ENCODE results near the gene TACC2.

TACC2 gene

GRCh38 chr10:122144199-122144598 is 155.2 kb downstream of the TACC2 start:
- no peak for DNase-seq (ENCODE audit: low spot score)

- no peak for DNase-seq (ENCODE audit: low spot score)
These were observed 156.2 kb downstream of the TACC2 start for GRCh38 chr10:122145113-122145512.

- DNase-seq (ENCODE audit: low spot score): no peak
These were observed 158.7 kb downstream of the TACC2 start for GRCh38 chr10:122147663-122148062.

- DNase-seq (ENCODE audit: low spot score): no peak
These were observed 160.1 kb downstream of the TACC2 start for GRCh38 chr10:122148876-122149560.

GRCh38 chr10:122149561-122150505 is 160.9 kb downstream of the TACC2 start:
- no peak for DNase-seq (ENCODE audit: low spot score)

GRCh38 chr10:122151121-122151694 is 162.2 kb downstream of the TACC2 start:
- no peak for DNase-seq (ENCODE audit: low spot score)

- peak; percentile 93 for DNase-seq (ENCODE audit: low spot score)
These were observed 163.6 kb downstream of the TACC2 start for GRCh38 chr10:122152544-122152943.

GRCh38 chr10:122154031-122154544 is 165.1 kb downstream of the TACC2 start:
- no peak for DNase-seq (ENCODE audit: low spot score)

GRCh38 chr10:122154545-122155366 is 165.8 kb downstream of the TACC2 start:
- peak; percentile 86 for DNase-seq (ENCODE audit: low spot score)

GRCh38 chr10:122157451-122157850 is 168.5 kb downstream of the TACC2 start:
- no peak for DNase-seq (ENCODE audit: low spot score)

GRCh38 chr10:122158362-122158761 is 169.4 kb downstream of the TACC2 start:
- DNase-seq (ENCODE audit: low spot score): no peak

- no peak for DNase-seq (ENCODE audit: low spot score)
These were observed 170.4 kb downstream of the TACC2 start for GRCh38 chr10:122159141-122159970.

- DNase-seq (ENCODE audit: low spot score): no peak
These were observed 172.8 kb downstream of the TACC2 start for GRCh38 chr10:122161795-122162194.

GRCh38 chr10:122162671-122163173 is 173.8 kb downstream of the TACC2 start:
- DNase-seq (ENCODE audit: low spot score): no peak

GRCh38 chr10:122163174-122164022 is 174.4 kb downstream of the TACC2 start:
- DNase-seq (ENCODE audit: low spot score): no peak

- DNase-seq (ENCODE audit: low spot score): no peak
These were observed 175.1 kb downstream of the TACC2 start for GRCh38 chr10:122164023-122164601.

GRCh38 chr10:122164815-122165483 is 176.0 kb downstream of the TACC2 start:
- DNase-seq (ENCODE audit: low spot score): no peak

GRCh38 chr10:122165484-122166276 is 176.7 kb downstream of the TACC2 start:
- DNase-seq (ENCODE audit: low spot score): no peak

All from putamen (tissue), 1 donor.